ENCODE results near the gene TBL1X. TPM values are rescaled to one million over a fixed set of nuclear protein-coding genes. Genes with fewer than 3 reads are reported as not detected.

Gene TBL1X
- total and polyA plus RNA-seq, 4 donors: 2.3 to 21.7 (median 13.3) TPM

GRCh38 chrX:9542106-9542760, 77.4 kb downstream of the TBL1X start:
- ATAC-seq (ENCODE audit: insufficient read depth, low FRiP score): no peak

GRCh38 chrX:9542761-9543111, 77.9 kb downstream of the TBL1X start:
- peaks cover 0 to 12% (median 0%) of the 10 kb centered on the region in 5 donors for H3K4me1 ChIP-seq (ENCODE audit: control insufficient read depth in 5 of 5, insufficient read depth in 5 of 5, low read length in 5 of 5)

More at GRCh38 chrX:9542106-9542760, 77.4 kb downstream of the TBL1X start:
- WGBS, 2 donors: 84 to 89% methylated on average over 13 of the region's 13 CpGs
- H3K36me3 ChIP-seq (ENCODE audit: control insufficient read depth in 4 of 4, insufficient read depth in 4 of 4, low read length in 4 of 4): no peaks in the 10 kb centered on the region
- DNase-seq: peak in 2 of 3 donors; percentile 30 to 52
- TF ChIP-seq, protein P1, sequence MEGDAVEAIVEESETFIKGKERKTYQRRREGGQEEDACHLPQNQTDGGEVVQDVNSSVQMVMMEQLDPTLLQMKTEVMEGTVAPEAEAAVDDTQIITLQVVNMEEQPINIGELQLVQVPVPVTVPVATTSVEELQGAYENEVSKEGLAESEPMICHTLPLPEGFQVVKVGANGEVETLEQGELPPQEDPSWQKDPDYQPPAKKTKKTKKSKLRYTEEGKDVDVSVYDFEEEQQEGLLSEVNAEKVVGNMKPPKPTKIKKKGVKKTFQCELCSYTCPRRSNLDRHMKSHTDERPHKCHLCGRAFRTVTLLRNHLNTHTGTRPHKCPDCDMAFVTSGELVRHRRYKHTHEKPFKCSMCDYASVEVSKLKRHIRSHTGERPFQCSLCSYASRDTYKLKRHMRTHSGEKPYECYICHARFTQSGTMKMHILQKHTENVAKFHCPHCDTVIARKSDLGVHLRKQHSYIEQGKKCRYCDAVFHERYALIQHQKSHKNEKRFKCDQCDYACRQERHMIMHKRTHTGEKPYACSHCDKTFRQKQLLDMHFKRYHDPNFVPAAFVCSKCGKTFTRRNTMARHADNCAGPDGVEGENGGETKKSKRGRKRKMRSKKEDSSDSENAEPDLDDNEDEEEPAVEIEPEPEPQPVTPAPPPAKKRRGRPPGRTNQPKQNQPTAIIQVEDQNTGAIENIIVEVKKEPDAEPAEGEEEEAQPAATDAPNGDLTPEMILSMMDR (IDR thresholded peaks at IDR 0.05; ENCODE audit: control extremely low read depth, extremely low read depth): no peak
- no peak overlapping the region for H3K4me3 ChIP-seq
- H3K9ac ChIP-seq (ENCODE audit: insufficient read depth in 1 of 2, low read length in 2 of 2): no peak overlapping the region
- H3K9me3 ChIP-seq (ENCODE audit: control insufficient read depth in 4 of 4, insufficient read depth in 3 of 4, low read length in 3 of 4): peaks cover 0 to 1% (median 0%) of the 10 kb centered on the region in 4 donors
- H3K27ac ChIP-seq (ENCODE audit: low read depth in 1 of 2, low read length in 1 of 2): no peak overlapping the region
- H3K4me1 ChIP-seq (ENCODE audit: control insufficient read depth in 5 of 5, insufficient read depth in 5 of 5, low read length in 5 of 5): peaks cover 0 to 12% (median 0%) of the 10 kb centered on the region in 5 donors
- H3K27me3 ChIP-seq (ENCODE audit: control insufficient read depth in 3 of 3, insufficient read depth in 3 of 3, low read length in 2 of 3): peaks cover 0 to 20% (median 7%) of the 10 kb centered on the region in 3 donors

DNA sequence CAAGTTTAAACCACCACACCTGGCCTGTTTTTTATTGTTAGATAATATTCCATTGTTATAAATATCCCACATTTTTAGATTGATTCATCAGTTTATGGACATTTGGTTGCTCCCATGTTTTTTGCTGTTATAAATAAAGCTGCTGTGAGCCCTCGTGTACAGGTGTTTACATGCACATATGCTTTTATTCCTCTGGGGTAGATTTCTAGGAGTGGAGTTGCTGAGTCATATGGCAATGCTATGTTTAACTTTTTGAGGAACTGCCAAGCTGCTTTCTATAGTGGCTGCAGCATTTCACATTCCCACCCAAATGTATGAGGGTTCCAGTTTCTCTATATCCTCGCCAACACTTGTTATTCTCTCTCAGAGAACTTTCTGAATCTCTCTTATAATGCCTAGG, 90.5 kb downstream of the TBL1X start:
- ATAC-seq (ENCODE audit: insufficient read depth, low FRiP score): no peak

More at GRCh38 chrX:9542761-9543111, 77.9 kb downstream of the TBL1X start:
- no peak overlapping the region for H3K4me3 ChIP-seq
- no peaks in the 10 kb centered on the region for H3K36me3 ChIP-seq (ENCODE audit: control insufficient read depth in 4 of 4, insufficient read depth in 4 of 4, low read length in 4 of 4)
- DNase-seq: no peak
- no peak for ATAC-seq (ENCODE audit: insufficient read depth, low FRiP score)
- no peak overlapping the region for H3K9ac ChIP-seq (ENCODE audit: insufficient read depth in 1 of 2, low read length in 2 of 2)
- peaks cover 0 to 1% (median 0%) of the 10 kb centered on the region in 4 donors for H3K9me3 ChIP-seq (ENCODE audit: control insufficient read depth in 4 of 4, insufficient read depth in 3 of 4, low read length in 3 of 4)
- no peak overlapping the region for H3K27ac ChIP-seq (ENCODE audit: low read depth in 1 of 2, low read length in 1 of 2)
- WGBS, 2 donors: 71 to 79% methylated on average over 11 to 12 of the region's 12 CpGs
- TF ChIP-seq, protein P1 (IDR thresholded peaks at IDR 0.05; ENCODE audit: control extremely low read depth, extremely low read depth): no peak
- peaks cover 0 to 18% (median 7%) of the 10 kb centered on the region in 3 donors for H3K27me3 ChIP-seq (ENCODE audit: control insufficient read depth in 3 of 3, insufficient read depth in 3 of 3, low read length in 2 of 3)

More for the DNA sequence above, 90.5 kb downstream of the TBL1X start:
- H3K27me3 ChIP-seq (ENCODE audit: control insufficient read depth in 3 of 3, insufficient read depth in 3 of 3, low read length in 2 of 3): peaks cover 0 to 10% (median 8%) of the 10 kb centered on the region in 3 donors
- no peaks in the 10 kb centered on the region for H3K36me3 ChIP-seq (ENCODE audit: control insufficient read depth in 4 of 4, insufficient read depth in 4 of 4, low read length in 4 of 4)
- no peak for DNase-seq
- no peak overlapping the region for H3K27ac ChIP-seq (ENCODE audit: low read depth in 1 of 2, low read length in 1 of 2)
- H3K9me3 ChIP-seq (ENCODE audit: control insufficient read depth in 4 of 4, insufficient read depth in 3 of 4, low read length in 3 of 4): peaks cover 0 to 4% (median 0%) of the 10 kb centered on the region in 4 donors
- H3K4me3 ChIP-seq: no peak overlapping the region
- TF ChIP-seq, protein P1 (IDR thresholded peaks at IDR 0.05; ENCODE audit: control extremely low read depth, extremely low read depth): no peak
- H3K4me1 ChIP-seq (ENCODE audit: control insufficient read depth in 5 of 5, insufficient read depth in 5 of 5, low read length in 5 of 5): peaks cover 0 to 4% (median 0%) of the 10 kb centered on the region in 5 donors
- WGBS, 2 donors: 73 to 78% methylated on average over 2 of the region's 2 CpGs
- no peak overlapping the region for H3K9ac ChIP-seq (ENCODE audit: insufficient read depth in 1 of 2, low read length in 2 of 2)
